Nephron progenitor cell (in vitro differentiated cells): ENCODE measurements around the gene AMIGO2.

Experiments used
- DNase-seq: peaks from one replicate; pipeline ENCODE4 v3.0.0; 2021
- H3K27ac Mint-ChIP-seq: 2 replicates; pipeline ENCODE4 v1.8.0; 2021; ENCODE audit warnings: mild to moderate bottlenecking, moderate library complexity, mixed read lengths
- H3K27me3 Mint-ChIP-seq: 2 replicates; pipeline ENCODE4 v1.8.0; 2021; ENCODE audit warnings: mild to moderate bottlenecking, low read depth, mixed read lengths; ENCODE audit not compliant: poor library complexity
- H3K36me3 Mint-ChIP-seq: 2 replicates; pipeline ENCODE4 v1.8.0; 2021; ENCODE audit warnings: low read depth, mixed read lengths
- H3K4me1 Mint-ChIP-seq: 2 replicates; pipeline ENCODE4 v1.8.0; 2021; ENCODE audit warnings: mixed read lengths
- H3K4me3 Mint-ChIP-seq: 2 replicates; pipeline ENCODE4 v1.8.0; 2021; ENCODE audit warnings: mild to moderate bottlenecking, moderate library complexity, mixed read lengths
- H3K9me3 Mint-ChIP-seq: 2 replicates; pipeline ENCODE4 v1.8.0; 2021; ENCODE audit warnings: mild to moderate bottlenecking, moderate library complexity, mixed read lengths
- TF ChIP-seq, protein P1 (sequence below): fragments of 200-600 bp; sonication (generic); IDR thresholded peaks from 2 replicates; pipeline ENCODE4 v1.5.0; 2021; ENCODE audit warnings: antibody characterized with exemption

AMIGO2 gene, protein sequence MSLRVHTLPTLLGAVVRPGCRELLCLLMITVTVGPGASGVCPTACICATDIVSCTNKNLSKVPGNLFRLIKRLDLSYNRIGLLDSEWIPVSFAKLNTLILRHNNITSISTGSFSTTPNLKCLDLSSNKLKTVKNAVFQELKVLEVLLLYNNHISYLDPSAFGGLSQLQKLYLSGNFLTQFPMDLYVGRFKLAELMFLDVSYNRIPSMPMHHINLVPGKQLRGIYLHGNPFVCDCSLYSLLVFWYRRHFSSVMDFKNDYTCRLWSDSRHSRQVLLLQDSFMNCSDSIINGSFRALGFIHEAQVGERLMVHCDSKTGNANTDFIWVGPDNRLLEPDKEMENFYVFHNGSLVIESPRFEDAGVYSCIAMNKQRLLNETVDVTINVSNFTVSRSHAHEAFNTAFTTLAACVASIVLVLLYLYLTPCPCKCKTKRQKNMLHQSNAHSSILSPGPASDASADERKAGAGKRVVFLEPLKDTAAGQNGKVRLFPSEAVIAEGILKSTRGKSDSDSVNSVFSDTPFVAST

DNA sequence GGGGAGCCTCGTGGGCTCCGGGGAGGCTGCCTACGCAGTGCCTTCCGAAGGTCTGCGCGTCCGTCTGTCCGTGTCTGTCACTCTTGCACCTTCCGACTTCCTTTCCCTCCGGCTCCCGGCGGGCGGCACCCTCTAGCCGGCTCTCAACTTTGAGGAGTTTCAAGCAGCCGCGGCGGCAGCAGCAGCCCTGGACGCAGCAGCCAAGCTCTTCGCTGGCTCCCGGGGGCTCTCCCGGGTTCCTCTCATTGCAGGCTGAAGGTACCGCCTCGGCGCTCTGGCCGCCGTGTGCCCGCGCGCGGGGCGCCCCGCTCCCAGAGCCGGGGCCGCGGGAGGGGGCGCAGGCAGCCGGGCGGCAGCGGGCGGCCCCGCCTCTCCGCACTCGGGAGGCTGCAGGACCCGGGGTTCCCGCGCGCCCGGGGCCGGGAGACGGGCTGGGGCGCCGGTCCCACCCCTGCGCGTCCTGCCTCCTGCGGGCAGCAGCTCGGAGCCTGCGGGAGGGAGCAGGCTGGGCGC is at the start of gene AMIGO2, which contains the start of gene PCED1B:
Gene AMIGO2 (minus strand): TSS at position 492 of the 513 bp plus-strand sequence. CDS start 957 bp downstream, outside the sequence.
Gene PCED1B (plus strand): TSS at position 154 of the 513 bp plus-strand sequence. CDS start 155,443 bp downstream, outside the sequence.
- Mint-ChIP-seq H3K4me1 (peaks cover 26% of the 10 kb centered on the region), H3K27ac (no peak within 1 kb of the TSS), H3K27me3 (peaks cover 49% of the 10 kb centered on the region), H3K36me3 (no peaks in the 10 kb centered on the region), H3K9me3 (no peaks in the 10 kb centered on the region), H3K4me3 (peak within 1 kb of the TSS; percentile 87)
- TF ChIP-seq, protein P1, sequence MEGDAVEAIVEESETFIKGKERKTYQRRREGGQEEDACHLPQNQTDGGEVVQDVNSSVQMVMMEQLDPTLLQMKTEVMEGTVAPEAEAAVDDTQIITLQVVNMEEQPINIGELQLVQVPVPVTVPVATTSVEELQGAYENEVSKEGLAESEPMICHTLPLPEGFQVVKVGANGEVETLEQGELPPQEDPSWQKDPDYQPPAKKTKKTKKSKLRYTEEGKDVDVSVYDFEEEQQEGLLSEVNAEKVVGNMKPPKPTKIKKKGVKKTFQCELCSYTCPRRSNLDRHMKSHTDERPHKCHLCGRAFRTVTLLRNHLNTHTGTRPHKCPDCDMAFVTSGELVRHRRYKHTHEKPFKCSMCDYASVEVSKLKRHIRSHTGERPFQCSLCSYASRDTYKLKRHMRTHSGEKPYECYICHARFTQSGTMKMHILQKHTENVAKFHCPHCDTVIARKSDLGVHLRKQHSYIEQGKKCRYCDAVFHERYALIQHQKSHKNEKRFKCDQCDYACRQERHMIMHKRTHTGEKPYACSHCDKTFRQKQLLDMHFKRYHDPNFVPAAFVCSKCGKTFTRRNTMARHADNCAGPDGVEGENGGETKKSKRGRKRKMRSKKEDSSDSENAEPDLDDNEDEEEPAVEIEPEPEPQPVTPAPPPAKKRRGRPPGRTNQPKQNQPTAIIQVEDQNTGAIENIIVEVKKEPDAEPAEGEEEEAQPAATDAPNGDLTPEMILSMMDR: no peak
- DNase-seq: peak; percentile 67

DNA sequence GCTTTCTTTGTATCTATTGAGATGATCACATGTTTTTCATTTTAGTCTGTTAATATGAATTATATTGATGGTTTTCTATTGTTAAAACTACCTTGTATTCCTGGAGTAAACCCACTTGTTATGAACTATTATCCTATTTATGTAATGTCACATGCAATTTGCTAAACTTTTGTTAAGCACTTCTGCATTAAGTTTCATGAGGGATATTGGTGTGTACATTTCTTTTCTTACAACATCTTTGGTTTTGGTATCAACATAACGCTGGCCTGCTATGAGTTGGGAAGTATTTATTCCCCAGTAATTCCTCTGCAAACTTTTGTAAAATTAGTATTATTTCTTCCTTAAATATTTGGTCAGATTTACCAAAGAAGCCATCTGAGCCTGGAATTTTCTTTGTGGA is 46.5 kb upstream of the AMIGO2 start:
- TF ChIP-seq, protein P1: no peak
- no peak for DNase-seq
- Mint-ChIP-seq H3K27me3 (peaks cover 3% of the 10 kb centered on the region), H3K36me3 (no peaks in the 10 kb centered on the region), H3K4me3 (no peak overlapping the region), H3K27ac (no peak overlapping the region), H3K9me3 (no peaks in the 10 kb centered on the region), H3K4me1 (no peaks in the 10 kb centered on the region)

DNA sequence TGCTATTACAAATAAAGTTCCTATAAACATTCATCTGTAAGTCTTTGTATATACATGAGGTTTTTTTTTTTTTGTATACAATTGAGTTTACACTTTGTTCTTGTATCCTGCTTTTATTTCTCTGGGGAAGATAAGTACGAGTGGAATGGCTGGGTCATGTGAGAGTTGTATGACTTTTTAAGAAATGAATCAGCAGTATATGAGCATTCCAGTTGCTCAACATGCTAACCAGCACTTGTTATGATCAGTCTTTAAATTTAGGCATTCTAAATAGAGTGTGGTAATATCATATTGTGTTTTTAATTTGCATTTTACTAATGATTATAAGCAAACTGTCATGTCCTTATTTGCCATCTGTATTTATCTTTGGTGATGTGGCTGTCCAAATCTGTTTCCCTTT is 44.7 kb upstream of the AMIGO2 start:
- no peak overlapping the region for H3K4me3 Mint-ChIP-seq
- no peaks in the 10 kb centered on the region for H3K36me3 Mint-ChIP-seq
- no peaks in the 10 kb centered on the region for H3K9me3 Mint-ChIP-seq
- DNase-seq: no peak
- H3K27me3 Mint-ChIP-seq: peaks cover 3% of the 10 kb centered on the region
- no peaks in the 10 kb centered on the region for H3K4me1 Mint-ChIP-seq
- TF ChIP-seq, protein P1: no peak
- H3K27ac Mint-ChIP-seq: no peak overlapping the region

DNA sequence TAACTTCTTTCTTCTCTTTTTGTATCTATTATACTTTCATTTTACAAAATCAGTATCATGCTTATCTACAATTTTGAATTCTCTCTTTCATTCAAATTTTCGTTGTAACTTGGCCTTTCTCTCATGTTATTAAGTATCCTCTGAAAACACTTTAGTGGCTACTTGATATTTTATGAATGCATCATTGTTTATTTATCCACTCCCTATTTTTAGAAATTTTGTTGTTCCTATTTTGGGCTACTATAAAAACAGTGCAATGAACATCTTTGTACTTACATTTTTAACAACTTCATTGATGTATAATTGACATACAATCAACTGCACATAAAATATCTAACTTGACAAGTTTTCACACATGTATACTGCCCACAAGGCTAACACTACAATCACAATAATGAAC is 44.0 kb upstream of the AMIGO2 start:
- H3K4me3 Mint-ChIP-seq: no peak overlapping the region
- H3K27ac Mint-ChIP-seq: no peak overlapping the region
- DNase-seq: no peak
- H3K4me1 Mint-ChIP-seq: no peaks in the 10 kb centered on the region
- TF ChIP-seq, protein P1: no peak
- no peaks in the 10 kb centered on the region for H3K36me3 Mint-ChIP-seq
- no peaks in the 10 kb centered on the region for H3K9me3 Mint-ChIP-seq
- no peaks in the 10 kb centered on the region for H3K27me3 Mint-ChIP-seq

DNA sequence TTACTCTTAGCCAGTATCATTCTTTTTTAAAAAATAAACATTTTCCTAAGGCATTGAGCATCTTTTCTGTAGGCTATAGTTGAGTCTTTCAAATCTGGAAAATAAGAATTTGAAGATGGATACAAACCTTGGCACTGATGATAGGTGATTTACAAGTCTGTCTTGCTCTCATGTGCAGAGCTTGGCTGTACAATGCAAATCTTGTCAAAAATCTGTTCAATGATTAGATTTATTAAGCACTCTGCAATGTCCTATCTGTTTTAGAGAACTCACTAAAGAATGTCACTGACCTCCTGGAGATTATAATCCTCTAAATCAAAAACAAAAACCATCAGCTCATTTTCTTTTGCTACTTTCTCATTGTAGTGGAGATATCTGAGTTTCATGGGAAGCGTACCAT is 42.8 kb upstream of the AMIGO2 start:
- H3K4me3 Mint-ChIP-seq: no peak overlapping the region
- DNase-seq: no peak
- no peak overlapping the region for H3K27ac Mint-ChIP-seq
- no peaks in the 10 kb centered on the region for H3K4me1 Mint-ChIP-seq
- no peaks in the 10 kb centered on the region for H3K27me3 Mint-ChIP-seq
- H3K36me3 Mint-ChIP-seq: no peaks in the 10 kb centered on the region
- no peaks in the 10 kb centered on the region for H3K9me3 Mint-ChIP-seq
- TF ChIP-seq, protein P1: no peak
